GM21381 (cell line): ENCODE data around the gene RCL1.
"Not testable (repeated sequence)": the region's sequence is repeated elsewhere in the genome, so short reads cannot be mapped to it uniquely, and the experiment has no call there.

Experiments used
- ATAC-seq: cut with Tn5 transposase; IDR thresholded peaks from one replicate; pipeline ENCODE4 v1.9.1; 2021; ENCODE audit warnings: mild to moderate bottlenecking, moderate library complexity; ENCODE audit not compliant: unreplicated experiment

Gene RCL1

GRCh38 chr9:4875559-4875958 is 82.8 kb downstream of the RCL1 start:
- ATAC-seq, result no peak

GRCh38 chr9:4879115-4879558 is 86.4 kb downstream of the RCL1 start:
- no peak for ATAC-seq

GRCh38 chr9:4883326-4883873 is 90.7 kb downstream of the RCL1 start:
- no peak for ATAC-seq

GRCh38 chr9:4886698-4887097 is 94.0 kb downstream of the RCL1 start:
- peak; percentile 99 for ATAC-seq

GRCh38 chr9:4887556-4887955 is 94.8 kb downstream of the RCL1 start:
- ATAC-seq, result no peak

- no peak for ATAC-seq
Observed at GRCh38 chr9:4890242-4890641, 97.5 kb downstream of the RCL1 start.

GRCh38 chr9:4890929-4891328 is 98.2 kb downstream of the RCL1 start:
- ATAC-seq, result no peak

GRCh38 chr9:4891674-4892073 is 98.9 kb downstream of the RCL1 start:
- no peak for ATAC-seq

GRCh38 chr9:4892501-4893194 is 99.9 kb downstream of the RCL1 start:
- no peak for ATAC-seq

- ATAC-seq, result no peak
Observed at GRCh38 chr9:4894076-4894475, 101.3 kb downstream of the RCL1 start.

GRCh38 chr9:4899853-4900252 is 107.1 kb downstream of the RCL1 start:
- ATAC-seq, result not testable (repeated sequence)

- ATAC-seq, result not testable (repeated sequence)
Observed at GRCh38 chr9:4901401-4902134, 108.8 kb downstream of the RCL1 start.

- ATAC-seq, result no peak
Observed at GRCh38 chr9:4902135-4902475, 109.4 kb downstream of the RCL1 start.

- no peak for ATAC-seq
Observed at GRCh38 chr9:4904322-4905134, 111.8 kb downstream of the RCL1 start.

GRCh38 chr9:4905135-4905490 is 112.4 kb downstream of the RCL1 start:
- no peak for ATAC-seq
